Measurements from ENCODE around the gene DNM3.

Gene DNM3

GRCh38 chr1:171855381-171855780, 14.1 kb downstream of the DNM3 start:
- no peaks in the 10 kb centered on the region for H3K79me2 ChIP-seq (ENCODE audit: insufficient read depth, low read length)
- TF ChIP-seq EZH2phosphoT487 (conservative IDR thresholded peaks at IDR 0.05; ENCODE audit: low read length) (no peak), CTCF (IDR thresholded peaks at IDR 0.05; ENCODE audit: insufficient read depth, low read length, poor library complexity, severe bottlenecking) (no peak)

DNA sequence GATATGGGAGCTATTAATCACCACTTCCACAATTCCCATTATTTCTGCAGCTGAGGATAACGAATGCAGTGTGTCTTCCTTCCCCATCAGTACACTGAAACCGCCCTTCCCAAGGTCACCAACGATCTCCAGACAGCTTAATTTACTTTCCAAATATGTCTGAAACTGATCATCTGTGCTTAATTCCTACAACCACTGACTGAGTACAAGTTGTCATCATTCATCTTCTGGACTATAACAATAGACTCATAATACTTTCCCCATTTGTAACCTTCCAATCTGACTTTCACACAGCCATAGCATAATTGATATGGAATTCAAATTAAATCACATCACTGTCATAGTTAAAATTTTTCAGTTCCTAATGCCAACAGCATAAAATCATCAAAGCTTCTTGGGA, 17.4 kb downstream of the DNM3 start:
- Histone ChIP-seq H3K27me3 (ENCODE audit: low read length) (no peaks in the 10 kb centered on the region), H3K9ac (ENCODE audit: low read length) (no peak overlapping the region), H3K9me2 (replicated peaks; ENCODE audit: insufficient read depth, low read length) (0 out of 2 replicates have a peak, but pooled peaks cover 3% of the 10 kb centered on the region), H3K4me2 (ENCODE audit: low read depth, low read length, poor library complexity, severe bottlenecking) (no peak overlapping the region), H3F3A (ENCODE audit: insufficient read depth) (no peaks in the 10 kb centered on the region), H4K20me1 (ENCODE audit: low read depth, low read length) (no peaks in the 10 kb centered on the region), H2AFZ (ENCODE audit: low read depth, low read length, severe bottlenecking) (no peak overlapping the region), H3K36me3 (ENCODE audit: low read length) (no peaks in the 10 kb centered on the region), H3K4me3 (ENCODE audit: insufficient read depth, low read length, poor library complexity, severe bottlenecking) (no peak overlapping the region), H3K79me2 (ENCODE audit: insufficient read depth, low read length) (no peaks in the 10 kb centered on the region), H3K9me3 (ENCODE audit: insufficient read depth, low read length) (no peaks in the 10 kb centered on the region), H3K27ac (ENCODE audit: low read depth, low read length) (no peak overlapping the region)
- TF ChIP-seq CTCF (IDR thresholded peaks at IDR 0.05; ENCODE audit: insufficient read depth, low read length, poor library complexity, severe bottlenecking) (no peak), EZH2phosphoT487 (conservative IDR thresholded peaks at IDR 0.05; ENCODE audit: low read length) (no peak)

More at GRCh38 chr1:171855381-171855780, 14.1 kb downstream of the DNM3 start:
- no peaks in the 10 kb centered on the region for H4K20me1 ChIP-seq (ENCODE audit: low read depth, low read length)
- H3K4me3 ChIP-seq (ENCODE audit: insufficient read depth, low read length, poor library complexity, severe bottlenecking) = no peak overlapping the region
- no peak overlapping the region for H3K9ac ChIP-seq (ENCODE audit: low read length)
- H3K9me2 ChIP-seq (replicated peaks; ENCODE audit: insufficient read depth, low read length) = 0 out of 2 replicates have a peak, but pooled peaks cover under 1% of the 10 kb centered on the region
- H3K27ac ChIP-seq (ENCODE audit: low read depth, low read length) = no peak overlapping the region
- H3K9me3 ChIP-seq (ENCODE audit: insufficient read depth, low read length) = no peaks in the 10 kb centered on the region
- no peaks in the 10 kb centered on the region for H3K36me3 ChIP-seq (ENCODE audit: low read length)
- no peaks in the 10 kb centered on the region for H3F3A ChIP-seq (ENCODE audit: insufficient read depth)
- H3K27me3 ChIP-seq (ENCODE audit: low read length) = no peaks in the 10 kb centered on the region
- no peak overlapping the region for H3K4me2 ChIP-seq (ENCODE audit: low read depth, low read length, poor library complexity, severe bottlenecking)
- H2AFZ ChIP-seq (ENCODE audit: low read depth, low read length, severe bottlenecking) = no peak overlapping the region

GRCh38 chr1:171860696-171861095, 19.4 kb downstream of the DNM3 start:
- no peak overlapping the region for H3K4me2 ChIP-seq (ENCODE audit: low read depth, low read length, poor library complexity, severe bottlenecking)
- no peaks in the 10 kb centered on the region for H3F3A ChIP-seq (ENCODE audit: insufficient read depth)
- H3K9me3 ChIP-seq (ENCODE audit: insufficient read depth, low read length) = no peaks in the 10 kb centered on the region
- H3K4me3 ChIP-seq (ENCODE audit: insufficient read depth, low read length, poor library complexity, severe bottlenecking) = no peak overlapping the region
- H3K27ac ChIP-seq (ENCODE audit: low read depth, low read length) = no peak overlapping the region
- no peaks in the 10 kb centered on the region for H3K27me3 ChIP-seq (ENCODE audit: low read length)
- TF ChIP-seq CTCF (IDR thresholded peaks at IDR 0.05; ENCODE audit: insufficient read depth, low read length, poor library complexity, severe bottlenecking) (no peak), EZH2phosphoT487 (conservative IDR thresholded peaks at IDR 0.05; ENCODE audit: low read length) (no peak)
- no peaks in the 10 kb centered on the region for H3K36me3 ChIP-seq (ENCODE audit: low read length)
- 0 out of 2 replicates have a peak, but pooled peaks cover 3% of the 10 kb centered on the region for H3K9me2 ChIP-seq (replicated peaks; ENCODE audit: insufficient read depth, low read length)
- H3K79me2 ChIP-seq (ENCODE audit: insufficient read depth, low read length) = no peaks in the 10 kb centered on the region
- H3K9ac ChIP-seq (ENCODE audit: low read length) = no peak overlapping the region
- no peaks in the 10 kb centered on the region for H4K20me1 ChIP-seq (ENCODE audit: low read depth, low read length)
- H2AFZ ChIP-seq (ENCODE audit: low read depth, low read length, severe bottlenecking) = no peak overlapping the region
